Activated CD8-positive, alpha-beta memory T cell treated with anti-CD3 and anti-CD28 coated beads, Interleukin-2, amount 50 U/mL, for 48 hours (primary cell): ENCODE data around the gene DNAH14.
A peak's percentile ranks its signal among the peaks of the same experiment; 100 is the strongest.

Experiments used
- DNase-seq: peaks from one replicate; pipeline ENCODE4 v3.0.0-alpha.2; 2020

The DNAH14 gene

DNA sequence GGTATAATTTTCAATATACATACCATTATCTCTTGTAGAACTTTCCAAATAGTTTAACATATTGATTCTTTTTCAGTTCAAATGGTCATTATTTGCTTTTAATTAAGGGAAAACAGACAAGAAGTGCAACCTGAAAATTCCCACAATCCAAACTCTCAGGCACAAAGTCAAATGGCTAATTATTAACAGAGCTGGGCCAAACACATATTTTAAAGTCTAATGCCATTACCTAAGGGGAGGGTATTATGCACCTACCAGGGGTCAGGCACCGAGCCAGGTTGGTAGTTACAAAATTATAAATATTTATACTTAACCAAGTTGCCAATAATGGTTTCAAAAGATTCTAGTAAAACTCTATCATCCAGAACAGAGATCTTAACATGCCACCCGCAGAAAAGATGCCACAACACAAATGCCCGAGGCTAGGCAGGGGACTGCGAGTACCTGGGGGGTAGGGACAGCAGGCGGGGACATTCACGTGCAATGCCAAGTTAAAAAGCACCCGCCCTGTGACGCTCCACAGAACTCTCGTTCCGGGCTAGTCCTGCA lies 483.4 kb downstream of the DNAH14 start:
- DNase-seq = no peak

DNA sequence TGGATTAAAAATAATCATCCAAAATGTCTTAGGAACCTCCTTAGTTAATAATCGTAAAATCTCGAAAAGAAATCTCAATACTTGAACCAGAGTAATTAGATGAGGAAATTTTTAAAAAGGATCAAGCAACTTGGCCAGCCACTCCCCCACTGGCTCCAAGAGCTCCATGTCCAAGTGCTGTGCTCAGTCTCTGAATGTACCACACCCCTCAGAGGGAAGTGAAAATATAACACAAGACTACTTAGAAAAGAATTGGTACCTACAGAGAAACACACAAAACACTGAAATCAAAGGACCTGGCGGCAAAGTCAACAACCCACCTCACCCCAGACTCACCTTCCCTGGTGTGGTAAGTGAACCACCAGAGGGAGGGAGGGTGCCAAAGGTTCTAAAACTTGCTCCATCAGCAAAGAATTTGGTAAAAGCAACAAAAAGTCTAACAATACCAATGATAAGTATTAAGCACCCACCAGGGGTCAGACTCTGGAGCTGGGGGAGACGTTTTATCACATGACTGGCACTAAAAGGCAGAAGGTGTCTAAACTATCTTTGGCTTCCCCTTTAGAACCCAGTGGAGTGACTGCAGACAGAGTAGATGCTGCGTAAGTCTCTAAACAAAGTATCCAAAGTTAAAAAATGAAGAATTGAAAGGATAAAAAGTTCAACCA lies 484.4 kb downstream of the DNAH14 start:
- DNase-seq = no peak

DNA sequence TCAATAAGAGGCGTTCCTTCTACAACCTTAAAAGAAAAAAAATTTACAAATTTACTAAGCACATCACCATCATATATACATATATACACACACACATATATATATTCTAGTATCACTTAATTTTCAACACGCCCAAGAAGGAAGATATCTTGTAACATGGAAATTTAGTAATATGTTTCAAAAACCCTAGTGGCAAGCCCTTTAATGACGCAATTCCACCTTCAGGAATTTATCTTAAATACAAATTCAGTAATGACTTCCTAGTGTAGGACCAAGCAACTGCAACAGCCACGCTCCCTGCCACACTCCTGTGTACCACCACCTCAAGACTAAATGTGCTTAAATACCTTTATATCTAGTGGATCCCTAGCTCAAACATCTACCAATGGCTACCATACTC lies 485.8 kb downstream of the DNAH14 start:
- DNase-seq = no peak

DNA sequence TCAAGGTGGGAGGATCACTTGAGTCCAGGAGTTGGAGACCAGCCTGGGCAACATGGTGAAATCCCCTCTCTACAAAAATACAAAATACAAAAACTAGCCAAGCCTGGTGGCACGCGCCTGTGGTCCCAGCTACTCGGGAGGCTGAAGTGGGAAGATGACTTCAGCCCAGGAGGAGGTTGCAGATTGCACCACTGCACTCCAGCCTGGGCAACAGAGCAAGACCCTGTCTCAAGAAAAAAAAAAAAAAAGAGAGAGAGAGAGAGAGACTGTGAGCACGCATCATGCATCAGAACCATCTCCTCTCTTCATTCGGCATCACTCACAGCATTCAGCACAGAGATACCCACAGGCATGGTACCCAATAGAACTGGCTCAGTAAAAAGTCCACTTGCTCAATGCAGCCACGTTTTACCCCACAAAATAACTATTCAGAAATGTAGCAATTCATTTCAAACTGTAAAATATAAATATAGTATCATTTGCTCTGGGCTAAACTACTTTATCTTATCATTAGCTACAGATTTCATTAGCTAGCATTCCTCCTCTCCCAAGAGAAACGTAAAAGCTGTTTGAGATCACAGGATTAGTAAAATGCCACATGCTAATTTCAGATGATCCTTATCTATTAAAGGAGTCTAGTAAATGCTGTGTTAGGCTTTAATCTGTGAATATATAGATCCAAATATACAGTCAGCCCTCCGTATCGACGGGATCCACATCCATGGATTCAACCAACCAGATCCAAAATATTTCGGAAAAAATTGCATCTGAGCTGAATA lies 486.7 kb downstream of the DNAH14 start:
- no peak for DNase-seq

DNA sequence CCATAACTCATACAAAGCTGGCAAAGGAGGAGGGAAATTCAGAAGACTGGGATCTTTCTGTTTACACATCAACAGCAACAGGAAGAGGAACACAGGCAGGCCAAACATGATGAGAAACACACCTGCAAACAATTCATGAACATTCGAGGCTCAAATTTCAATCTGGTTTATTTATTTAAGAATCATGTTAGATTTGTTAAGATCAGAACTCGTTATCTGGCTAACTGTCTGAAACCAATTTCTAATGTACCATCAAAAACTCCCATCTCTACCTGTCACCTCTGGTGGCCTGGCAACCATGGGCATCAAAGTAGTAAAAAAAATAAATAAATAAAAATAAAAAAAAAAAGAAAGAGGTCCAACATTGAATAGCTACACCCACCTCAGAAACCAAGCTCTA lies 488.6 kb downstream of the DNAH14 start:
- DNase-seq = no peak

DNA sequence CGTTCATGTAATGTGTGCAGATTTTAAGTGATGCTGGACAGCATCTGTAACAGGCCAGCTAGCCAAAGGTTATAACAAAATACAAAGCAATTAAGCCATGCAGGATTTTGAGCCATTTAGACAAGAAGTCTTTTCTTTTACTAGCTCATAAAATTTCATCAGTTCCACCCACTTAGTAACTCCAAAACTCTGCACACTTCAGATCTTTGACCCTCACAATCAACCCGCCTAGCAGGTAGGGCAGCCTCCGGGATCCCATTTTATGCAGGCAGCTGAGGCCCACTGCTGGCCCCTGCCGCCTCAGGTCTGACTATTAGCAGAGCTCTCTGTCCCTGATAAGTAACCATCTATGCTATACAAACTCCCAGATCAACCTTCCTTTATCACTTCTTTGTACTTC lies 489.1 kb downstream of the DNAH14 start:
- DNase-seq = no peak

DNA sequence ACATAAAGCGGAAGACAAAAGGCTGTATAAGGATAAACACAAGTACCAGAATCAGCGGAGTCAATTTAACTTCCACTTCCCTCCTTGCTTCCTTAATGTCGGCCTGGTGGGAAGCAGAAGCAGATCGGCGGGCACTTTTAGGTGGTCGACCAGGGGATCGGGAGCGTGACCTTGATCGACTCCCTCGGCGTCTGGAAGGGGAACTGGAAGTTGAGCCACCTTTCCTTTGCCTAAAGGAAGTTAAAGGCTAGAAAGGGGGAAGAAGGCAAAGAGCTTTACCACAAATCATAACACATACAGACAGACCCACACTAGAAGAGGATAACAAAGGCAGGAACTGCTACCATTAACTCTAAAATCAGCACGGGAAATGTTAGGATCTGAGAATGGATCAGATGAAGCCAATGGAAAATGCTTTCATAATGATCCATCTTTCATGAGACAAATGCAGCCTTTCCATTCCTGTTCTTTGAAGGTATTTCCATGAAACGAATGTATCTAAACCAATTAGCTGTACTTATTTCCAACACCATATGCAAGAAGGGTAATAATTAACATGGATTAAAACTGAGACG lies 492.6 kb downstream of the DNAH14 start:
- DNase-seq = no peak

DNA sequence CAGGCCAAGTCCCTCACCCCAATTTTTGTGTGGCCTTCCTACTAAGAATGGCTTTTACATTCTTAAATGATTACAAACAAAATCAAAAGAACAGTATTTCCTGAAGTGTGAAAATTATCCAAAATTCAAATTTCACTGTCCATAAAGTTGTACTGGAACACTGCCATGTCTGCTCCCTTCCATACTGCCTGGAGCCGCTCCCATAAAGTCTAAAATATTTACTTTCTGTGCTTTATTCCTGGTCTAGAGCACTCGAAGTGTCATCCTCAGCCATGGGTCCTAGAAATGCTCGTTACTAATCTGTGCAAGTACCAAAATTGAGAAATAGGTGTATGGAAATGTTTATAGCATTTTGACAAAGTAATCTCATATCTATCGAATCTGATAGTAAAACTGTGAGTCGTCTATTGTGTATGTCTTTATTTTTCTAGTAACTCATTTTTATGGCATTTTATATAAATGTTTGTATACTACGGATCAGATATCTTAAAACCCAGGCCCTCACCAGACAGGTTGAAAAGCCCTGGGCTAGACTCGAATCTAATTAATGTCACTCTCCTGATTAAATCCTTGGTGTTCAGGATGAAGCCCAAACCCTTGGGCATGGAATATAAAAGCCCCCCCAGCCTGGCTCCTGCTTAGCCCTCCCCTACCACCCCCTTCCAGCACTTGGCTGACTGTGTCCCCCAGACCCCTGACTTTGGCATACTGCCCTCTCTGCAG lies 493.5 kb downstream of the DNAH14 start:
- no peak for DNase-seq

DNA sequence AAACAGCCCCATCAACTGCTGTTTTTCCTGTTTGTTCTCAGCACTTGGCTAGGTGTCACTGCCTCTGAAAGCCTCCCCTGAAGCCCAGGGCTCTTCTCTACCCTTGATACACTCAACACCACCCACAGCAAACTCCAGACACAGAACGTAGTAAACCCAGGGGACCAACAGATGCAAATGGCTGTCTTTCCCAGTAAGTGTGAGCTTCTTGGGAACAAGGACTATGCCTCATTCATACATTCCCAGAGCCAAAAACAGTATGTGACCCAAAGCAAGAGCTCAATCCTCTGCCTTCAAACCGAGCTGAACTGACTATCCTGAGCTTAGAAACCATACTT lies 494.0 kb downstream of the DNAH14 start:
- no peak for DNase-seq

DNA sequence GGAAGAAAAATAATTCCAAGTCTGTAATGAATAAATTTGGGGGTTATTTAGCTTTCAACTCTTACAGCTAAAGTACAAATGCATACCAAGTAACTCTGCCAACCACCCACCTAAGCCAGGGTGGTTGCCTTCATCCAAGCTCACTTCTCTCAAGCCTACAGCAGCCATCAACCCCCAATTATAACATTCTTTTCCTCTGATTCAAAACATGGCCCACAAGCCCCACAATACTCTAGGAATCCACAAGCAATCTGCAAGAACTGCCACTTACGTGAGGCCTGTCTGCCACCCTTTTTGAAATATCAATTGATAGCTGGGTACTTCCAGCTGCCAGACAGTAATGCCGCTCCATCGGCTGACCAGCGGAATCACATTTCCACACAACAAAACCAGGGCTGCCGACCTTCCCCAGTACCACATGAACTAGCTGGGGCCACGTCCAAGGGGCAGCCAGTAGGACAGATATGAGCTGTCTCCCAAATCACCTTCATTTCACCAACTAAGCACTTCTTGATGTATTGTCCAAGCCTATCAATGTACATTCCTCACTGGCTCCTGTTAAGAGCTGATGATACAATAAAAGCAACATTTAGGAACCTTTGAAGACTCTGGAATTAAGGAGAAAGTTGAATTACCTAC lies 495.2 kb downstream of the DNAH14 start:
- no peak for DNase-seq

DNA sequence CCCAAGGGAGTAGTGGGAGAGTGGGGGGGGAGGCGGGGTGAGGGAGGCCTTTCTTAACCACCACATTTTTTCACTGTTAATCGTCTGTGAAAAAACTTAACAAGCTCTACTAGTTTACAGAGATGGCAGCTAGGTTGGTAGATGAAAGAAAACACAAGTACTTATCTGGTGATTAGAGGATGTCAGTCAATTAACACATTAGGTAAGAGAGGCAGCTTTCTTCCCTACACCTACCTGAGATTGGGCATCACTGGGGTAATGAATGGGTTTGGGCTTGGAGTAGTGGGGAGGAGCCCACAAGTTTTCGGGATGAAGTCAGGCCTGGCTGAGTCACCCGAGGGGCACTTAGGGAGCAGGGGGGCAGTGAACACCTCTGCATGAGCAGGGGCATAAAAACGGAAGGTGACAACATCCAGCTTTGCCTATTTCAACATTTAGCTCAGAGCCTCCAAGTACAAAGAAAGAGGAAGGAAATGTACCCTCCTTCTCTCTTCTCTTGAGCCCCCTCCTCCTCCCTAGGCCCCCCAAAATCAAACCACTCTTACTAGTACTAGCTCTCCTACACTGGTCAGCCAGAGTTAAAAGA lies 495.8 kb downstream of the DNAH14 start:
- no peak for DNase-seq

DNA sequence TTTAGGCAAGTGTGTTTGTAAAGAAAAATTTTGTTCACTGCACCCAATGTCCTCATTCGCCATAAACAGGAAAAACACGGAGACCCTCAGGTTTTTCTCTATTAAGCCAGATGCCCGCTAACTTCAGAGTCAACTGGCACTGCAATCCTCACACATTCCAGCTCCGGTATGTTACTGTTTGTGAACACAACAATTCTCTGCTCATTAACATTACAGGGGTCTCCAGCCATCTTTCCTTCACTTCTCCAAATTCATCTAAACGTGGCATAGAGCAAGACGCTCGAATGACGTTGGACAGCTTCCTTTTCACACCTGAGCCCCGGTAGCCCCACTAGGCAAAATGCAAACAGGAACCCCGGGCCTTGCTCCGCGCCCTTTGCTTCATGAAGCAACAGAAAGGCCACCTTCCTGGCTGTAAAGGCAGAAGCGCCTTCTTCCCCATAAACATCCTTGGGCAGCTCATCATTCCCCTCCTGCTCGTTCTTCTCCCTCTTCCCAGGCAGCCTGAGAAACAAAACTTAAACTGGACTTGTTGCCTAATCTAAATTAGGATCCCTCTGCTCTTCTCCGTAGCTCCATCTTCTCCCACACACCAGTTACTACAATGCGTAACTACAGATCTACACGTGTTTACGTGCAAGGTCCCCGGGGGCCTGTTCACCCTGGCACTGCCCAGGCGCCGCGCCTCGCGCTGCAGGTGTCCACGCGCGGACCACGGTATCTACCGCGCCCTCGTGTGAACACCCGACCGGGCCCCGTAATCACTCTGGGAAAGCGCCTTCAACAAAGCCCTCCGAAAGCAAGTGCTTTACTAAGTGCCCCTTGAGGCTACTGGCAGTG lies 497.1 kb downstream of the DNAH14 start:
- DNase-seq = peak; percentile 69

DNA sequence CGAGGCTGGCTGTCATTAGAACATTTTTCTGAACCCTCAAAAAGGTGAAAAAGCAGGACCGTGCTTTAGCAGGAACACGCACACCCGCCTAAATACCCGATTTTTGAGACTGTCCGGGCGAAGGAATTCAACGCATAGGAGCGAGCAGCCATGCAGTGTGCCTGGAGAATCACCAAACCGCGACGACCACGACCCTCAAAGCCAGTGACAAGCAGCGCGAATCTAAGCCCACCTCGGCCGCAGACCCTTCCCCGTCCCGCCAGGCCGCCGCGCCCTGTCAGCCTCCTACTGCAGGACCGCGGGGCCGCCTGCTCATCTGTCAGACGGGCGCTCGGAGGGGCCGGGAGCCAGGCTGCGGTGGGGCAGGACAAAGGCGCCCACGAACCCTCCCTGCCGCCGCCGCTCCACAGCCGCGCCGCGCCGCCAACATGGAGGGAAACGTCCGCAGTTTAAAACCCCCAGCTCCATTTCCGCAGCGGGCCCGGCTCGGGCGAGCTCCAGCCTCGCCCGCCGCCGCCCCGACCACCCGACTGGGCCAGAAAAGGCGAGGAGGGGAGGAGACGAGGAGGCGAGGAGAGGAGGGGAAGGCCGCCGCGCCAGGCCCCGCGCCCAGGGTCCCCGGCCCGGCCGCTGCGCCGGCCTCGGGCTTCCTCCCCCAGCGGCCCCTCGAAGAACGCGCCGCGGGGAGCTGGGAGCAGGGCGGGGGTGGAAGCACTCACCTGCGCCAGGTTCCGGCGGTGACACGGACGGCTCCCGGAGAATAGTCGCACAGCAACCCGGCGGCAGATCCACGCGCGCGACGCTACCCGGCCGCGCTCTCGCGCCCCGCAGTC lies 498.0 kb downstream of the DNAH14 start, which contains the start of gene LBR:
LBR (minus strand) TSS at position 804 of the 833 bp plus-strand sequence. CDS start 3,963 bp downstream, outside the sequence.
- DNase-seq = peak; percentile 73

DNA sequence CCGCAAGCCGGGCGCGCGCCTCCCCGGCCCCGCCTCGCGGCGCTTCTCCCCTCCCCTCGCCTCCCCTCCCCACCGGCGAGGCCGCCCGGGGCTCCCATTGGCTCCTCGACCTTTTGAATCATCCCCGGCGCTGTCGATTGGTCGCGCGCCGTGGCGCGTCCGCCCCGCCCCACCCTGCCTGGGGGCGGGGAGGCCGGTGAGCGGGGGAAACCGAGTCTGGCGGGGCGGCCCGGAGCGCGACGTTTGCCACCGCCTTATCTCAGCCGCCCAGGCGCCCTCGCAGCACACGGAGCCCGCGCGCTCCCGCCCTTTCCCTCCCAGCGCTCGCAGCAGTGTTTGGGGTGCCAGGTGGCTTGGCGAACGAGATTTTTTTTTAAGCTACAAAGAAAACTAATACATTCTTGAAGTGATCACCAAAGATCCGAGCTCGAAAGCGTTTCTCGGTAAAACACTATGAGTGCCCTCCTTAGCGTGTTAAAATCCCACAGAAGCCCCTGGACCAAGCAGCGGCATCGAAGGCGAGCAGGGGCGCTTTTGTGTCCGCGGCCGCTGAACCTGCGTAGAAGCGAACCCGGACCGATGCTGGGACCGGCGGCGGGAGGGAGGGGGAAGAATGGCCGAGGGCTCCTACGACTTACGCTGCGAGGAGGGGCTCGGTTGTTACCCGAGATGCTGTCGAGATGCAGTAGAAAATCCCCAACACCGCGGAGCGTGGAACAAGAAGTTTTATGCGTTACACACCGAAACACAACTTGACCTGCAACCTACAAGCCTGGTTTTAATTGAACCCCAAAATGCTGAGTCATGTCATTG lies 498.8 kb downstream of the DNAH14 start:
- DNase-seq = peak; percentile 93

DNA sequence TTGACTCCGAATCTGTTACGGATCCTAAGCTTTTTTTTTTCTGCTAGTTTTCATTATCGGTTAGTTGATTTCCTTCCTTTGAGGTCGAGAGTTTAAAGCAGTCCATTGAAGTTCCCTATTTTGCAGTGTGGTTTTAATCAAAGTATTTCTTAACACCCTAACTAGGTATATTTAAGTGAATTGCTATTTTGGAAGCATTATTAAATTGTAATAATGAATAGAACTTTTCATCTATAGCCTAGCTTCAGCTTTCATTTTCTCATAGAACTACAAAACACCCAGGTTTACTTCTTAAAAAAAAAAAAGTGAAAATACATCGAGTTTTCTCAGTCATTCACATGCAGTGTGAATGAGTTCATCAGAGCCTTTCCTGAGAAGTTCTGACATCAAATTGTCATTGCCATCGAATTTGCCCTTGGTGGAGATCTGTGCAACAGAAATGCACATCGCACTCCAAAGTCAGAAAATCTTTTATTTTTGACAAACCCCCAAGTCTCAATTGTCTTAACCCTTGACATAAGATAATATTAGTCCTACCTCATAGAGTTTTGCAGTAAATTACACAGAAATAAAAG lies 499.5 kb downstream of the DNAH14 start:
- no peak for DNase-seq

DNA sequence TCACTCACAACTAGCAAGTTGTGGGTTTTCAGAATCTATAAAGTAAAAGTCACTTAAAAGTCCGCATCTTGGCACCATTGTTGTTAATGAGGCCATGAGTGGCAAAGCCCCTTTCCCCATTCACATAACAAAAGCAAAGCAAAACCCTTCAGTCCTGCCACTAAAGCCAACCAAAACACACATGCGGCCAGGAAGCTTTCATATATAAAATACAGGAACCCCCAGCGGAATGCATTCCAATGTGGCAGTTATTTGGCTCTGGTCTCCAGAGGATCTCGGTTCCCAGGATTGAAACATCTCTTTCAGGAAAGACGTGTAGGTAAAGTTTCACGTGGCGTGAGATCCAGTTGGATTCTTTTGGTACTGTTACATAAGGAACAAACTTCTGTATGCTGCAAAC lies 500.8 kb downstream of the DNAH14 start:
- no peak for DNase-seq

DNA sequence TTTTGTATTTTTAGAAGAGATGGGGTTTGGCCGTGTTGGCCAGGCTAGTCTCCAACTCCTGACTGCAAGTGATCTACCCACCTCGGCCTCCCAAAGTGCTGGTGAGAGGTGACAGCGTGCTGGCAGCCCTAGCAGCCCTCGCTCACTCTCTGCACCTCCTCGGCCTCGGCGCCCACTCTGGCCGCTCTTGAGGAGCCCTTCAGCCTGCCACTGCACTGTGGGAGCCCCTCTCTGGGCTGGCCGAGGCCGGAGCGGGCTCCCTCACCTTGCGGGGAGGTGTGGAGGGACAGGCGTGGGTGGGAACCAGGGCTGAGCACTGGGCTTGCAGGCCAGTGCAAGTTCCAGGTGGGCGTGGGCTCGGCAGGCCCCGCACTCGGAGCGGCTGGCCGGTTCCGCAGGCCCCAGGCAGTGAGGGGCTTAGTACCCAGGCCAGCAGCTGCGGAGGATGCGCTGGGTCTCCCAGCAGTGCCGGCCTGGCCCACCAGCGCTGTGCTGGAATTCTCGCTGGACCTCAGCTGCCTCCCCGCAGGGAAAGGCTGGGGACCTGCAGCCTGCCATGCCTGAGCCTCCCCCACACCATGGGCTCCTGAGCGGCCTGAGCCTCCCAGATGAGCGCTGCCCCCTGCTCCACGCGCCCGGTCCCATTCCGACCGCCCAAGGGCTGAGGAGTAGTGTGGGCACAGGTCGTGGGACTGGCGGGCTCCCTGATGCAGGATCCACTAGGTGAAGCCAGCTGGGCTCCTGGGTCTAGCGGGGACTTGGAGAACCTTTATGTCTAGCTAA lies 501.8 kb downstream of the DNAH14 start:
- DNase-seq = no peak

DNA sequence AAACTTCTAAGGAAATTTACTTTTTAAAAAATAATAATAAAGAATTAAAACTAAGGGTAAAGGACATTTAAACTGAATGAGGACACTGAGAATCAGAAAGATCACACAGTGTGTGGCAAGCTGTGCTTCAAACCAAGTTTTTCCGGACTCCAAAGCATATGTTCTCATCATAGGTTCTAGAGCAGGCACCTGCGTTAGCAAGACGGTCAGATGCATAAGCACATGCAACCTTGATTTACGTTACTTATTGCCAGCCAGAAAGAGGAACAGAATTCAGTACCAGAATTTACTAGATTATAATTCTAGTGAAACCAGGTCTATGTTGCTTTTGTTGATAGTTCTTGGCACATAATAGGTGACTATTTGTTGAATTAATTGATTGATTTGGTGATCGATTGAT lies 504.6 kb downstream of the DNAH14 start:
- DNase-seq = no peak
